ENCODE measurements around the gene CAPN6. TPM values are rescaled to one million over a fixed set of nuclear protein-coding genes. Genes with fewer than 3 reads are reported as not detected.

The CAPN6 gene
- total RNA-seq, 1 experiment from 2014 or later, result 0.10 TPM

DNA sequence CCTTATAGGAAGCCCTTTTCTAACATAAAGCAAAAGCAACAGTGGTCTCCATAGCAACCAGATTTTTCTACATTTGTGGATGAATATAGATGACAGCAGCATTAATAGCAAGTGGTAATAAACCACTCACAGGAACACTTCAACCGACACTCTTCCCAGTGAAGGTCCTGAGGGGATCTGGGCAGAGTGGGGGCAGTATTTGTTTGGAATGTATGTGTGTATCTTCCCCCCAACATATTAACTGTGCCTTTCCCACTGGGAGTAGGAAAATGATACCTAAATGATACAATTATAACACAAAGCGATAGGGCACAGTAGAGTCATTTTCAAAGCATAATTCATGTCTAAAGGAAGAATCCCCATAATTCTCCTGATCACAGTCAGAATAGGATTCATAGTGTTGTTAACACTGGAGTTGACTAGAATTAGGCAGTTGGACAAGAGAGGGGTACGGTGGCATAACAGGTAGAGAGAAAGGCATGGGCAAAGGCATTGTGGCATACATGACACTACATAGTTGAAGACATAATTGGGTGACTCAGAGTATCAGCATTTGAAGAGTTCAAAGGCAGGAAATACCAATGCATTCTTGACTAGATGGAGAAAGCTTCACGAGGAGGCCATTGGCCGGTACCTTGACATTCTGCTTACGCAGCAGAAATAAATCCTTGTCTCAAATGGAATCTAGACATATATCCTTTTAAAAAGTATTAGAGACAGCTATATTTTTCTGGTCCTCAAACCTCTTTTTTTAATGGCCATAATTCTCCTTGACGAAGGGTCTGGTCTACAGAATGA is 15.2 kb downstream of the CAPN6 start:
- Histone ChIP-seq H4K20me1 (ENCODE audit: insufficient read depth) (no peaks in the 10 kb centered on the region), H3K4me3 (replicated peaks in 1 of 2; ENCODE audit: low read depth in 1 of 2, low read length in 2 of 2) (no peak overlapping the region), H3K36me3 (ENCODE audit: control insufficient read depth in 1 of 2, insufficient read depth in 2 of 2, low read length in 2 of 2) (no peaks in the 10 kb centered on the region), H3K9me3 (ENCODE audit: control insufficient read depth in 1 of 2, insufficient read depth in 1 of 2, low read depth in 1 of 2, low read length in 2 of 2) (no peaks in the 10 kb centered on the region), H3K9me2 (ENCODE audit: insufficient read depth) (no peaks in the 10 kb centered on the region), H3K4me1 (ENCODE audit: control insufficient read depth in 1 of 2, insufficient read depth in 2 of 2, low read length in 2 of 2) (peaks cover 0 to 5% of the 10 kb centered on the region in 2 experiments; a peak in 1 of 4 replicates), H3K4me2 (ENCODE audit: low read length) (no peak overlapping the region), H2AFZ (ENCODE audit: low read depth, low read length, poor library complexity, severe bottlenecking) (no peak overlapping the region), H3K27ac (ENCODE audit: low read depth, low read length) (no peak overlapping the region), H3K9ac (ENCODE audit: low read length) (no peak overlapping the region), H3K79me2 (ENCODE audit: insufficient read depth, low read length) (no peaks in the 10 kb centered on the region), H3K27me3 (ENCODE audit: insufficient read depth, low read length) (no peaks in the 10 kb centered on the region)
- ChIA-PET CTCF (no interaction called here), RAD21 (ENCODE audit: low non-redundant PET in 1 of 2, low total read pairs in 2 of 2, uncharacterized antibody in 2 of 2, unreplicated experiment in 2 of 2) (no interaction called here), POLR2A (no interaction called here)
- intact Hi-C loops (cut with micrococcal nuclease), result no loop called here
- no peak for ATAC-seq
- BruUV-seq (replicated peaks), result no TSS peak
- TF ChIP-seq TCF7L2 (IDR thresholded peaks at IDR 0.05; ENCODE audit: borderline replicate concordance, extremely low read depth, insufficient read depth, insufficient read length) (peak; percentile 42), ELF1 (IDR thresholded peaks at IDR 0.05; ENCODE audit: borderline replicate concordance, low read depth) (no peak)
- DNase-seq (ENCODE audit: low read depth, low spot score), result no peak

DNA sequence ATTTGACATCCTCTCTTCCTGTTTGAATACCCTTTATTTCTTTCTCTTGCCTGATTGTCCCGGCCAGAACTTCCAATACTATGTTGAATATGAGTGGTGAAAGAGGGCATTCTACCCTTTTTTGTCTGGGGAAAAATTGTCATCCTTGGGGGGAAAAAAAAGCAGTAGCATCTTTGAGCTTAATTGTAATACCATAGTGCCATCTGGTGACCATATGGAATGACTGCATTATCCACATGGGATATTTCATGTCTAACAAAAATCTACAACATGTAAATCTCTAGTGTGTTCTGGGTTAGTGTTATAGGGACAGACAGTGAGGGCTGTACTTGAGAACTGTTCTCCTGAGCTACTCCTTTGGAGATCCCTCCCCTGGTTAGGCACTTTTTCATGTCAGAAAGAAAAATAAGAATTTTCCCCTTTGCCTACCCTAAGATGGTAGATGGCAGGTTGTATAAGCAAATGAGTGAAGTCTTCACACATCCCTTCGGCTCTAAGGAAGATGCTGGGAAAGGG is 26.0 kb downstream of the CAPN6 start:
- Histone ChIP-seq H4K20me1 (ENCODE audit: insufficient read depth) (no peaks in the 10 kb centered on the region), H3K9me2 (ENCODE audit: insufficient read depth) (no peaks in the 10 kb centered on the region), H3K9ac (ENCODE audit: low read length) (no peak overlapping the region), H3K79me2 (ENCODE audit: insufficient read depth, low read length) (no peaks in the 10 kb centered on the region), H3K4me3 (replicated peaks in 1 of 2; ENCODE audit: low read depth in 1 of 2, low read length in 2 of 2) (no peak overlapping the region), H2AFZ (ENCODE audit: low read depth, low read length, poor library complexity, severe bottlenecking) (no peak overlapping the region), H3K27ac (ENCODE audit: low read depth, low read length) (no peak overlapping the region), H3K4me2 (ENCODE audit: low read length) (no peak overlapping the region), H3K27me3 (ENCODE audit: insufficient read depth, low read length) (peaks cover 3% of the 10 kb centered on the region; the same call in 1 of the 2 replicates), H3K4me1 (ENCODE audit: control insufficient read depth in 1 of 2, insufficient read depth in 2 of 2, low read length in 2 of 2) (no peaks in the 10 kb centered on the region), H3K36me3 (ENCODE audit: control insufficient read depth in 1 of 2, insufficient read depth in 2 of 2, low read length in 2 of 2) (no peaks in the 10 kb centered on the region), H3K9me3 (ENCODE audit: control insufficient read depth in 1 of 2, insufficient read depth in 1 of 2, low read depth in 1 of 2, low read length in 2 of 2) (no peaks in the 10 kb centered on the region)
- intact Hi-C loops (cut with micrococcal nuclease), result loop anchor here (1.0 to 10.0 kb wide), 4 partner anchors 77 to 789 kb away; no protein-coding TSS in a partner anchor
- ChIA-PET POLR2A (no interaction called here), CTCF (interaction anchor here (0.7 to 1.8 kb wide), 5 partner anchors 76 to 408 kb away, joined by 3 to 10 read pairs (median 4); no protein-coding TSS in a partner anchor), RAD21 (ENCODE audit: low non-redundant PET in 1 of 2, low total read pairs in 2 of 2, uncharacterized antibody in 2 of 2, unreplicated experiment in 2 of 2) (no interaction called here)
- DNase-seq (ENCODE audit: low read depth, low spot score), result peak; percentile 3
- ATAC-seq, result no peak
- TF ChIP-seq, protein P1, sequence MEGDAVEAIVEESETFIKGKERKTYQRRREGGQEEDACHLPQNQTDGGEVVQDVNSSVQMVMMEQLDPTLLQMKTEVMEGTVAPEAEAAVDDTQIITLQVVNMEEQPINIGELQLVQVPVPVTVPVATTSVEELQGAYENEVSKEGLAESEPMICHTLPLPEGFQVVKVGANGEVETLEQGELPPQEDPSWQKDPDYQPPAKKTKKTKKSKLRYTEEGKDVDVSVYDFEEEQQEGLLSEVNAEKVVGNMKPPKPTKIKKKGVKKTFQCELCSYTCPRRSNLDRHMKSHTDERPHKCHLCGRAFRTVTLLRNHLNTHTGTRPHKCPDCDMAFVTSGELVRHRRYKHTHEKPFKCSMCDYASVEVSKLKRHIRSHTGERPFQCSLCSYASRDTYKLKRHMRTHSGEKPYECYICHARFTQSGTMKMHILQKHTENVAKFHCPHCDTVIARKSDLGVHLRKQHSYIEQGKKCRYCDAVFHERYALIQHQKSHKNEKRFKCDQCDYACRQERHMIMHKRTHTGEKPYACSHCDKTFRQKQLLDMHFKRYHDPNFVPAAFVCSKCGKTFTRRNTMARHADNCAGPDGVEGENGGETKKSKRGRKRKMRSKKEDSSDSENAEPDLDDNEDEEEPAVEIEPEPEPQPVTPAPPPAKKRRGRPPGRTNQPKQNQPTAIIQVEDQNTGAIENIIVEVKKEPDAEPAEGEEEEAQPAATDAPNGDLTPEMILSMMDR (IDR thresholded peaks at IDR 0.05 in 2 of 3, conservative IDR thresholded peaks at IDR 0.05 in 1 of 3; ENCODE audit: borderline replicate concordance in 1 of 3, insufficient read depth in 1 of 3, low read depth in 2 of 3, low read length in 2 of 3), result peak; percentile 16 to 46 (median 29); a peak in 3 of 6 replicates
- TF ChIP-seq, protein P2, sequence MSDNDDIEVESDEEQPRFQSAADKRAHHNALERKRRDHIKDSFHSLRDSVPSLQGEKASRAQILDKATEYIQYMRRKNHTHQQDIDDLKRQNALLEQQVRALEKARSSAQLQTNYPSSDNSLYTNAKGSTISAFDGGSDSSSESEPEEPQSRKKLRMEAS (IDR thresholded peaks at IDR 0.05), result no peak
- peak; percentile 57 for TF ChIP-seq RAD21 (IDR thresholded peaks at IDR 0.05; ENCODE audit: low read depth)
- no TSS peak for BruUV-seq (replicated peaks)
